HG03521 (cell line): ENCODE measurements around the gene FOXRED1.
"Not testable (repeated sequence)": the region's sequence is repeated elsewhere in the genome, so short reads cannot be mapped to it uniquely, and the experiment has no call there.

Experiments used
- ATAC-seq: cut with Tn5 transposase; IDR thresholded peaks from one replicate; pipeline ENCODE4 v1.9.1; 2021; ENCODE audit warnings: mild to moderate bottlenecking, moderate library complexity; ENCODE audit not compliant: unreplicated experiment

The FOXRED1 gene

GRCh38 chr11:126268361-126268707 is 620 bp upstream of the FOXRED1 start:
- ATAC-seq = no peak

DNA sequence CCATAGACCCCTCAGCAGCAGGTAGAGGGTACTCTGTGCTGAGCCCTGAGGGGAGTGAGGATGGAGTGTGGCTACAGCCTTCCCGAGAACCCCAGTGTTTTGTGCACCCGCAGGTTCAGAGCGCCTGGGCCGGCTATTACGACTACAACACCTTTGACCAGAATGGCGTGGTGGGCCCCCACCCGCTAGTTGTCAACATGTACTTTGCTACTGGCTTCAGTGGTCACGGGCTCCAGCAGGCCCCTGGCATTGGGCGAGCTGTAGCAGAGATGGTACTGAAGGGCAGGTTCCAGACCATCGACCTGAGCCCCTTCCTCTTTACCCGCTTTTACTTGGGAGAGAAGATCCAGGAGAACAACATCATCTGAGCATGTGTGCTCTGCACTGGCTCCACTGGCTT is 8.4 kb downstream of the FOXRED1 start:
- no peak for ATAC-seq

DNA sequence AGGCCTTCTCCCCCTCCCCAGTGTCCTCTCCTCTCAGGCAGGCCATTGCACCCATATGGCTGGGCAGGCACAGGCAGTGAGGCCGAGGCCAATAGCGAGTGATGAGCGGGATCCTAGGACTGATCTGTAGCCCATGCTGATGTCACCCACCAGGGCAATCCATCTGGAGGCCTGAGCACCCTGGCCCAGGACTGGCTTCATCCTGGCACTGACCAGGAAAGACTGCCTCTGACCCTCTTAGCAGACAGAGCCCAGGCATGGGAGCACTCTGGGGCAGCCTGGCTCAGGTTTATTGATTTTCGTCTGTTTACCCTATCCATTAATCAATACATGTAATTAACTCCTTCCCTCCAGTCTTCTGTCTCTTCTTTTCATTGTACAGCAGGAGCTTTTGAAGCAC is 8.8 kb downstream of the FOXRED1 start:
- ATAC-seq = no peak

- ATAC-seq = no peak
Observed at GRCh38 chr11:126279191-126279590, 10.2 kb downstream of the FOXRED1 start.

DNA sequence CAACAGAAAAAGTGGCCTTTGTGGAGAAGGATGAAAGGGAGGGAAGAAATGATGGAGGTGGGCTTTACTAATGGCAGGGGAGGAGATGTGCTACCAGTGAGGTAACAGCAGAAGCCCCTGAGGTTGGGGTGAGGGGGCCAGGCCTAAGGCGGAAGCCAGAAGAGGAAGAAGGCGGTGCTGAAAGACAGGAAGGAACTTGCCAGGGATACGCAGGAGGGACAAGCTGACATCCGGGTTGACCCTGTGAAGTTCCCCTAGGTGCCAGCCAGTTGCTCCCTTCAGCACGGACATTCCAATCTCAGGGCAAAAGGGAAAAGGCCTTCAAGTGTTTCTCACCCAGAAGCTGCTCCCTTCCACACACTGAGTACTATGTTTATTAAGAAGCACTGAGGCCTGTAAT is 11.6 kb downstream of the FOXRED1 start:
- no peak for ATAC-seq

- no peak for ATAC-seq
Observed at GRCh38 chr11:126281245-126281644, 12.3 kb downstream of the FOXRED1 start.

DNA sequence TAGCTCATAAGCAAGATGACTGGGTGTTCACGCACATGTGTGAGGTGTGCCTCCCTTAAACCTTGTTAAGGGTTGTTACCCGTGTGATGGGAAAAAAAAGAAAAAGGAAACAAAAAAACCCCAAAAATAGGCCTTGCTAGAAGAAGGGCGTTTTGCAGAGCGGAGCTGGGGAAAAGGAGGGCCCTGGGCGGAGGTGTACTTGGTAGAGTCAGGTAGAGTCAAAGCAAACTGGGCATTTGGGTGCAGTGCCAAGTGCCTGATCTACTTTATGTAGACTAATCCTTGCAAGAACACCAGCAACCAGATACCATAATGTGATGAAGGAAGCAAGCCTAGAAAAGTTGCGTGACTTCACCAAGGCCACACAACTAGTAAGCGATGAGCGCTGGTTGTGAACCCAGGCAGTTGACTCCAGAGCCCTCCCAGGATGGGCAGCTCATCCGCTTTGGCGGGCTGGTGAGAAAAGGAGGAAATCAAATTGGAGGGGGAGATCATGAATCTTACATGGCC is 12.8 kb downstream of the FOXRED1 start:
- no peak for ATAC-seq

- no peak for ATAC-seq
Observed at GRCh38 chr11:126282361-126282735, 13.4 kb downstream of the FOXRED1 start.

DNA sequence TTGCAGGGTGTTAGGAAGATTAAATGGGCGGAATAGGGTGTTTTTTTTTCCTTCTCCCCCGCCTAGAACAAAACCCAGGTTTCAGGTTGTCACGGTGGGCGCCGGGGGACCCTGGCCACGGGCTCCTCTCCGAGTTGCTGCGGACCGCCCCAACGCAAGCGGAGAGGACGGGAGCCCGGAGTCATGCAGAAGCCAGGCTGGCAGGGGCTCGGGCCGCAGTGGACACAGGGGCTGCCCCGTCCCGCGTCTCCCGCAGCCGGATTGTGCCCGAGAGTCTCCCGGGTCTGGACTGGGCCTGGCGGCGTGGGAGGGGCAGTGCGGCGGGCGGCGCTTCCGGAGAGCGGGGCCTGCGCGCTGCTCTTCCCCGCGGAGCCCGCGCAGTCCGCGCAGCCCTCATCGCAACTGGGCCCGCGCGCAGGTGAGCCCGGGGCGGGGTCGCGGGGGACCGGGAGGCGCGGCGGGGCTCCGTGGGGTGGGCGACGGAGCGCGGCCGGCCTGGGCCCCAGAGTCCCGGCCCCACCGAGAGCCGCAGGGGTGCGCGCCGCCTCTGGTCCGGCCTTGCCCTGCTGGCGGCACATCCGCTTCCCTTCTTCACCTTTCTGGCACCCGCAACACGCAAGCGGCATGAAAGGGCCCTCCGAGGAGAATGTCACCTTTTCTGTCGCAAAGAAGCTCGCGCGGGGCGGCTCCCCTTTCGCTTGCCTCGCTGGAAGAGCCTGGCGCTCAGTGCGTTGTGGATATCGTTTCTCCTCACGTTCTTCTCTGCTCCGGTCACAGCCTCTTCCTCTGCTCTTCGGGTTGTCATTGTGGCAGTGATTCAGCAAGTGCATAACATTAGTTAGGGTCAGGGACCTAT is 14.0 kb downstream of the FOXRED1 start, which contains the start of gene TIRAP:
Gene TIRAP (plus strand): TSS at position 358 of the 856 bp plus-strand sequence. CDS start 7,802 bp downstream, outside the sequence.
- peak; percentile 57 for ATAC-seq

DNA sequence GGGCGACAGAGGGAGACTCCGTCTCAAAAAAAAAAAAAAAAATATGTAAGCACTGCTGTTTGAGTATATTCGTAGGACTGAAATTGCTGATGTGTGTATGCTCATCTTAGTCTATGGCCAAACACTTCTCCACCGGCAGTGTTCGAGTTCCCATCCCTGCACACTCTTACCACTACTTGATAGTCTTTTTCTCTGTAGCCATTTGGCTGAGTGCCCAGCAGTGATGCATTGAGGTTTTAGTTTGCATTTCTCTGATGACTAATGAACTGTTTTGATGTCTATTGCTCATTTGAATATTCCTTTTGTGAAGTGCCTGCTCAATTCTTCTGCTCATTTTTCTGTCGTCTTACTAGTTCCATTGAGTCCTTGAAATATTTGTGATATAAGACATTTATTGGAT is 15.9 kb downstream of the FOXRED1 start:
- ATAC-seq = peak; percentile 36

GRCh38 chr11:126288237-126288636 is 19.3 kb downstream of the FOXRED1 start:
- no peak for ATAC-seq

DNA sequence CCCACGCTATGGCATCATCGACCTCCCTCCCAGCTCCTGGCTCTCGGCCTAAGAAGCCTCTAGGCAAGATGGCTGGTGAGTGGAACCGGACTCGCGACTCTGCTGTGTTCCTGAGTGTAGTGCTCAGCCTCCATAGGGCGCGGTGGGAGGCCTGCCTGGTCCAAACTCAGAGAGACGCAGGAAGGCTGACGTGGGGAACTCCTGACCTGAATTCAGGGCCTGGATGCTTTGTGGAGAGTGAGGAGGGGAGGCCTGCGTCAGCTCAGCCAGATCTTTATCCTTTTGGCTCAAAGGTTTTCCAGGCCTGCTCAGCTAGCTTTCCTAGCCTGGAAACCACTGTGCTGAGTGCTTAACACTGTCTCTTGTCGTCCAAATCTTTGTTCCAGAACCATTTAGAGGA is 21.9 kb downstream of the FOXRED1 start:
- no peak for ATAC-seq

DNA sequence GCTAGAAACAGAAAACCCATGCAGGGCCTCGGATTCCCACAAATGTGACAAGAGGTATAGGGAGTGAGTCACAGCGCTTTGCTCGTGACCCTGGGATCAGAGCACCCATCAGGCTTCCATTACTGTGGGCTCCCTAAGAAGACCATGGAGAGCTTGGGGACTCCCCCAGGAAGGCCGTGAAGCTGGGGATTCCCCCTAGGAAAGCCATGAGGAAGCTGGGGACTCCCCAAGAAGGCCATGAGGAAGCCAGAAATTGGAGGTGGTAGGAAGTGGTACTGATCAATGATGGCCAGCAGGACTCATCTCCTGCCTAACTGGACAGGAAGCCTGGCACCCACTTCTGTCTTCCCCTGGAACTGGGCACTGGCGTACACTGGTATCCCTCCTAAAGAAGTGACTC is 24.8 kb downstream of the FOXRED1 start:
- ATAC-seq = no peak

GRCh38 chr11:126297004-126297403 is 28.1 kb downstream of the FOXRED1 start:
- ATAC-seq = no peak

DNA sequence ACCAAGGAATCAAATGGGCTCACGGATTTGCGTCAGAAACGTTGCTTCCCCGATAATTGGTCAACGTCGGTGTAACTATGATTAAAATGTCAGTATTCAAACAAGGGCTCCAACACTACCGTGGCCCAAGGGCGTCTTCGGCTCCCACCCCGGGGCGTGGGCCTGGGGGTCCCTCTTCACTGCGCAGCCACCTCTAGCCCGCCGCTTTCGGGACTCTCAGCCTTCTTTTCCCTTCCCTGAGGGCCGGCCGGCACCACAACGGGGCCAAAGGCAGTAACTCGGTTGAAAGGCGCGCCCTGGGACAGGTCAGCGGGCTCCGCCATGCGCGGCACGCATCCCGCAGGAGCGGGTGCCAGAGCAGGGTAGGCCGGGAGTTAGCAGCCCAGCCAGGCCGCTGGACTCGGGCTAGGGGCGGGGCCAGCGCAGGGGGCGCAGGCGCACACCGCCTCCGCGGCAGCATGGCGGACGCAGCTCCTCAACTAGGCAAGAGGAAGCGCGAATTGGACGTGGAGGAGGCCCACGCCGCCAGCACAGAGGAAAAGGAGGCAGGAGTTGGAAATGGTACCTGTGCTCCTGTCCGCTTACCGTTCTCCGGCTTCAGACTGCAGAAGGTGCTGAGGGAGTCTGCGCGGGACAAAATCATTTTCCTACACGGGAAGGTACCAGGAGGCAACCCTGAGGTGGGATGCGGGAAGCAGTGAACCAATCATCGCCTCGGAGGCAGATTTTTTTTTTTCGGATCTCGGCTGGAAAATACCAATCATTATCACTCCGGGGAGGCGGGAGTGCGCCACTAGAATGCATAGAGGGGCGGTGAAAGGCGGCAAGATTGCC is 34.9 kb downstream of the FOXRED1 start, which contains the start of gene DCPS:
Gene DCPS (plus strand): TSS at position 438 of the 834 bp plus-strand sequence. CDS start 21 bp downstream, at position 459.
- peak; percentile 86 for ATAC-seq

- no peak for ATAC-seq
Observed at GRCh38 chr11:126304457-126305075, 35.6 kb downstream of the FOXRED1 start.

DNA sequence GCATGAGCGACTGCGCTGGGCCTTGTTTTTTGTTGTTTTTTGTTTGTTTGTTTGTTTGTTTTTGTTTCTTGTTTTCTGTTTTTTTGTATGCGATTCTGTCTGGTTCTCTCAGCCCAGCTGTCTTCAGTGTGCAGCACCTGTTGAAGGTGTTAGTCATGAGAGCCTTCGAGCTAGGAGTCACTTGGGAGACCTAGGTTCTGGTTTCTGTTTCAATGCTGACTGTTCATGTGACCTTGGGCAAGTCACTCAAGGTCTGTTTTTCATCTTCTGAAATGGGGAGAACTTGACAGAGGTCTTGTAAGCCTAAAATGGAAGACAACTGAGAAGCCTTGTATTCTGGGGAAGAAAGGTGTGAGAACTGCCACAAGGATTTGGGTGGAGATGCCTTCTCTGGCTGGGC is 36.7 kb downstream of the FOXRED1 start:
- ATAC-seq = peak; percentile 56

DNA sequence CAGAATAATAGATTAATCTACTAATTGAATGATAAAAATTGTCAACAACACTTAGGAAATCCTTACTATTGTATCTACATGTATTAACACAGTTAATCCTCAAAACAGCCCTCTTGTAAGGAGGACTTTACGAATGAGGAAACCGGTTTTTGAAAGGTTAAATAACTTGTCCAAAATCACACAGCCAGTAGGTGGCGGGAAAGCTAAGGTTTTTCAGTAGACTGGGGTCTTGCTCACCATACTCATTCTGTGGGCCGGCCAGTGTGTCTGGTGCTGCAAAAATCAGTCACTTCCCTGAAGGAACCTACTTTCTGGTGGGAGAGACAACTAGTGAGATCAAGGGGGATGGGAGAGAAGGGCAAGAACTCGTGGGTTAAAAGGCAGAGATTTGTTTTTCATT is 38.8 kb downstream of the FOXRED1 start:
- ATAC-seq = no peak

DNA sequence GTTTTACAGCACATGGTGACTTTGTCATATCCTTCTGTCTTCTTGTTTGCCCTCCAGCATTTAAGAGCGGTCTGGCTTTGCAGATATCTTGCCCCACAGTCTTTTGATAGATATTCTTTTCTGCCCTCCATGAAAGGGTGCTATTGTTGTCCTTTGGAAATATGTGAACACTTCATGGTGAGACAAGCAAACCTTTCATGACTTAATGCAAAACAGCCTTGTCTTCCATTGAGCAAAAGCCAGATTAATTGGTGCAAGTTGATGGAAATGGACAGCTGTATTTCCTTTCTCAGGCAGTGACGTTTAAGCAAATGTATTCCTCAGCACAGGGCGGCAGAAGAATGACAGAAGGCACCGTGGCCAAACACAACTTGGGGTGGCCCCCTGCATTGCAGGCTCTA is 39.3 kb downstream of the FOXRED1 start:
- ATAC-seq = no peak

- ATAC-seq = not testable (repeated sequence)
Observed at GRCh38 chr11:126308771-126309170, 39.8 kb downstream of the FOXRED1 start.
